Measurements from ENCODE around the gene BTNL2.

GRCh38 chr6:32397252-32397920, 9.6 kb downstream of the BTNL2 start:
- no peak for TF ChIP-seq ZNF274 (IDR thresholded peaks at IDR 0.05; ENCODE audit: low read depth, low read length)
- no peak for TF ChIP-seq YY1 (IDR thresholded peaks at IDR 0.05; ENCODE audit: insufficient read depth, insufficient read length)
